ENCODE measurements around the gene MAPK13.
"Not testable (repeated sequence)": the region's sequence is repeated elsewhere in the genome, so short reads cannot be mapped to it uniquely, and the experiment has no call there.

MAPK13 gene

DNA sequence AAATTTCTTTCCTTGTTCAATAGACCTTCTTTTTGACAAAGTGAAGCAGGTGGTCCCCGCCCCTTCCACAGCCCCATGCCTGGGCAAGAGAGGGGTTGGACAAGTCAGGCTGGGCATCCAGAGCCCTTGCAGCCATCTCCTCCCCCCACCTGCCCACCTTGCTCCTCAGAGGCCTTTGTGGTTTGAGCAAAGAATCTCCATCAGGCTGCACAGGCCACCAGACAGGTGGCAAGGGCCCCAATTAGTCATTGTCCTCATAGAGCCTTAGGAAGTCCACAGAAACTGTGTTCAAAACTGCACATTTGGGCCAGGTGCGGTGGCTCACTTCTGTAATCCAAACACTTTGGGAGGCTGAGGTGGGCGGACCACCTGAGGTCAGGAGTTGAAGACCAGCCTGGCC lies 1.5 kb upstream of the MAPK13 start:
- DNase-seq = no peak

GRCh38 chr6:36129334-36129733 lies 979 bp upstream of the MAPK13 start:
- not testable (repeated sequence) for DNase-seq

DNA sequence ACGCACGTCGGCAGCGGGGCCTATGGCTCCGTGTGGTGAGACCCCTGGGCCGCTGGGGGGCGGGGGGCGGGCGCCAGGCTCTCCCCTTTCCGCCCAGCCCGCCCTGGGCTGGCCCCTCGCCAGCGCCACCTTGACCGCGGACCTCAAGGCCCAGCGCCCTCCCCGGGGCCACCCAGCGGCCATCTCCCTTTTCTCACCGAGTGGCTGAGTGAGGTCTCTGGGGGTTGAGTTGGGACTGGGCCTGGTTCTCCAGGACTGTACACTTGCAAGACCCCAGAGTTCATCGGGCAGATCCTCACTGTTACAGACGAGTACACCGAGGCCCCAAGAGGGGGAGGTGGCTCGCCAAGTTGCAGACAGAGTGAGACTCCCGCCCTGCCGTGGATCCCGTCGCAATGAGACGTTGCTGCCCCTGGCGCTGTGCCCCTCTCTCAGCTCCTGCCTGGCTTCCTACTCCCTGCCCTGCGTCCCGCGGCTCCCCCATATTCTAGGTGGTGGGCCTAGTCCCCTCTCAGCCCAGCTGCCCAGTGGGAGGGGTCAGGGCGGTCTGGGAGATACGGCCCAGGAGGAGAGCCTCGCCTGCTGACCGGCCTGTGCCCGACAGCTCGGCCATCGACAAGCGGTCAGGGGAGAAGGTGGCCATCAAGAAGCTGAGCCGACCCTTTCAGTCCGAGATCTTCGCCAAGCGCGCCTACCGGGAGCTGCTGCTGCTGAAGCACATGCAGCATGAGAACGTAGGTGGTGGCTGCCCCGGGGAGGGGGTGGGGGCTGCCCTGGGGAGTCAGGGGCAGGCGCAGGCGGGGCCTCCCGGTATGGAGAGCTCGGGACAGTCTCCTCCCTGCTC lies 576 bp downstream of the MAPK13 start:
- peak; percentile 17 for DNase-seq

GRCh38 chr6:36131511-36132245 lies 1.4 kb downstream of the MAPK13 start:
- DNase-seq = peak; percentile 67

GRCh38 chr6:36132246-36132895 lies 2.1 kb downstream of the MAPK13 start:
- no peak for DNase-seq

DNA sequence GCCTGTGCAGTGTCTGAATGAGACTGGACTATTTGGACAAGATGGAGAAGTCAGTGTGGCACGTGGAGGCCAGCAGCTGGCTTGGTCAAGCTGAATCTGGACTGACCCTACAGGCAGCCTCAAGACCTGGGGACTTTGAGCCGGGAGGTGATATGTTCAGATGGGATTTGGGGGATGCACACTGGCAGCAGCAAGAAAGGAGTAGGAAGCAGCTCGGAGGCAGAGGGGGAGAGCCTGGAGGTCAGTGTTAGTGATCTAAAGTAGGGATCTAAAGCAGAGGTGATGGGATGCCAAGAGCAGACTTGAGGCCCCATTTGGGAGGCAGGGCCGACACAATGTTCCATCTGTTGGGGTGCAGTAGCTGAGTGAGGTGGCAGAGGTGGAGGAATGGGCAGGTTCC lies 2.8 kb downstream of the MAPK13 start:
- DNase-seq = no peak

DNA sequence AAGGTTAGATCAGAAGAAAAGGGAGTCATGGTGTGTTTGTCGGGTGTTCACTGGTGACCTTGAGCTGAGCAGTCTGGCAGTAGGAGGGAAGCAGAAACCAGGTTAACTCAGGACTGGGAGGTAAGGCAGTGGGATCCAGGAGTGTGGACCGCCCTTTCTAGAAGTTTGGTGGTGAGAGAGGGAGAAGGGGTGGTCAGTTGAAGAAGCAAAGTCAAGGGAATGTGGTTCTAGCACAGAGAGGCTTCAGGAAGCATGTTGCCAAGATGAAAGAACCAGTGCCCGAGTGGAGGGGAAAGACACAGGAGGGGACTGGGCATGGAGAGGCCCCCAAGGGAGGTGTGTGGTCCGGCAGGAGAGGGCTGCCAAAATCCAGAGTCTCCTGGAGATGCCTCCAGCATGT lies 3.6 kb downstream of the MAPK13 start:
- no peak for DNase-seq

GRCh38 chr6:36135053-36135731 lies 4.9 kb downstream of the MAPK13 start:
- no peak for DNase-seq

- no peak for DNase-seq
Observed at GRCh38 chr6:36136034-36136433, 5.7 kb downstream of the MAPK13 start.

GRCh38 chr6:36136551-36136950 lies 6.2 kb downstream of the MAPK13 start:
- no peak for DNase-seq

- DNase-seq = no peak
Observed at GRCh38 chr6:36138667-36139066, 8.4 kb downstream of the MAPK13 start.

DNA sequence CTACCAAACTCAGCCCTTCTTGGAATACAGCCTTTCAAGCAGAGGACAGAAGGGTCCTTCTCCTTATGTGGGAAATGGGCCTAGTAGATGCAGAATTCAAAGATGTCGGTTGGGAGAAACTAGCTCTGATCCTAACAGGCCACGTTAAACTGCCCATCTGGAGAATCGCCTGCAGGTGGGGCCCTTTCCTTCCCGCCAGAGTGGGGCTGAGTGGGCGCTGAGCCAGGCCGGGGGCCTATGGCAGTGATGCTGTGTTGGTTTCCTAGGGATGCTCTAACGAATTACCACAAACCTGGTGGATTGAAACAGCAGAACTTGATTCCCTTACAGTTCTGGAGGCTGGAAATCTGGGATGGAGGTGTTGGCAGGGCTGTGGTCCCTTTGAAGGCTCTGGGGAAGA lies 9.1 kb downstream of the MAPK13 start:
- DNase-seq = no peak

GRCh38 chr6:36139991-36140710 lies 9.8 kb downstream of the MAPK13 start:
- DNase-seq = no peak

DNA sequence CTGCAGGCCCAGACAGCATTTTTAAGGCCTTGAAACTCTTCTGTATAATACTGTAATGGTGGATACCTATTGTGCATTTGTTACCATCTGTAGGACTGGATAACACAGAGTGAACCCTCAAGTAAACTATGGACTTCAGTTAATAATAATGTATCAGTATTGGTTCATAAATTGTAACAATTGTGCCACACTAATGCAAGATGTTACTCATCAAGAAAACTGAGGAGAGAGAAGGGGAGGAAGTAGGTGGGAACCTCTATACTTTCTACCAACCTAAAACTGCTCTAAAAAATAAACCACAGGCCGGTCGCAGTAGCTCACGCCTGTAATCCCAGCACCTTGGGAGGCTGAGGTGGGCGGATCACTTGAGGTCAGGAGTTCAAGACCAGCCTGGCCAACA lies 10.8 kb downstream of the MAPK13 start:
- no peak for DNase-seq

- no peak for DNase-seq
Observed at GRCh38 chr6:36141961-36142360, 11.6 kb downstream of the MAPK13 start.

- DNase-seq = no peak
Observed at GRCh38 chr6:36142971-36143838, 12.9 kb downstream of the MAPK13 start.

DNA sequence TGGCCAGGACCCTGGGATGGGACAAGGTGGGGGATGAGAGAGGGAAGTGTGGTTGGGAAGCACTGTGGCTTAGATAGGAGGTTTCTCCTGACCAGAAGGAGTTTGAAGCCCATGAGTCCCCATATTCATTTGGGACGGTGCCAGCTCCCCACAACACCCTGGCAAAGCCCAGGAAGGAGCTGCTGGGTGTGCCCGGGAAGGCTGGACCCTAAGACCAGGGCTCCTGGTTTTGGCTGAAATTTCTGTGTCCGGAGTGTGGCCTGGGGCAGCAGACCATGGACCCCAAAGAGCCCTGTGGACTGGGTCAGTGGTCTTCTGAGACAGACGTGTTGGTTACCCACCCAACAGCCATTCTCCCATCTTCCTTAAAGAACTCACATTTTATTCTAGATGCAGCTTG lies 15.2 kb downstream of the MAPK13 start:
- DNase-seq = no peak

DNA sequence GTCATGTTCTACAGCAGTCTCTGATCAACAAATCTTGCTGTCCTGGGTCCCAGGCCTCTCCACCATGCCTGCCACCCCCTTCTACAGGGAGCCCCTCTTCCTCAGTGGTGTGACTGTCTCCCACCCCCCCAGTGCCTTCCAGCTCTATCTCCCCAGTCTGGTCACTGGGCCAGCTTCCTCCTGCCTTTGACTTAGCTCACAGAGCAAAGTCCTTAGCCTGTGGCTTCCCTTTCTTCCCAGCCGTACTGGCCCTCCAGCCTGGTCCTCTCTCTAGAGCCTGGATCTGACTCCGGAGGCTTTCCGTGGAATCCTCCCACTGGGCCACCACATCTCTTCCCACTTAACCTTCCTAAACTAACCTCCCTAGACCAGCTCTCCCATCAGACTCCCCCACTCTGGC lies 17.0 kb downstream of the MAPK13 start:
- no peak for DNase-seq

GRCh38 chr6:36149476-36149875 lies 19.2 kb downstream of the MAPK13 start:
- no peak for DNase-seq

GRCh38 chr6:36150283-36150682 lies 20.0 kb downstream of the MAPK13 start:
- no peak for DNase-seq

- no peak for DNase-seq
Observed at GRCh38 chr6:36154286-36154685, 24.0 kb downstream of the MAPK13 start.

DNA sequence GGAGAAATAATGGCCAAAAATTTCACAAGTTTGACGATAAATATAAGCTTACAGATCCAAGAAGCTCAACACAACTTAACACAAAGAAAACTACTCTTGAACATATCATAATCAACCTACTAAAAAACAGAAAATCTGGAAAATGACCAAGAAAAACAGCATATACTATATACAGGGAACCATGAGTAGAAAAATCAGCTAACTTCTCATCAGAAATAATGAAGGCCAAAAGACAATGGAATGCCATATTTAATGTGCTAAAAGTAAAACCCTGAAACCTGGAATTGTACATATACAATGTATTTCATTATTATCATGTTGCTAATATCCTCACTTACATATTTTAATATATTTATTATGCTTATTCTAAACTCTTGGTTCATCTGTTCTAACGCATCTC lies 25.3 kb downstream of the MAPK13 start:
- no peak for DNase-seq

All from NCI-H748 treated with DMSO at 0.1 percent for 48 hours (cell line).